Measurements from ENCODE around the gene TTC12.

- TF ChIP-seq, protein P1, sequence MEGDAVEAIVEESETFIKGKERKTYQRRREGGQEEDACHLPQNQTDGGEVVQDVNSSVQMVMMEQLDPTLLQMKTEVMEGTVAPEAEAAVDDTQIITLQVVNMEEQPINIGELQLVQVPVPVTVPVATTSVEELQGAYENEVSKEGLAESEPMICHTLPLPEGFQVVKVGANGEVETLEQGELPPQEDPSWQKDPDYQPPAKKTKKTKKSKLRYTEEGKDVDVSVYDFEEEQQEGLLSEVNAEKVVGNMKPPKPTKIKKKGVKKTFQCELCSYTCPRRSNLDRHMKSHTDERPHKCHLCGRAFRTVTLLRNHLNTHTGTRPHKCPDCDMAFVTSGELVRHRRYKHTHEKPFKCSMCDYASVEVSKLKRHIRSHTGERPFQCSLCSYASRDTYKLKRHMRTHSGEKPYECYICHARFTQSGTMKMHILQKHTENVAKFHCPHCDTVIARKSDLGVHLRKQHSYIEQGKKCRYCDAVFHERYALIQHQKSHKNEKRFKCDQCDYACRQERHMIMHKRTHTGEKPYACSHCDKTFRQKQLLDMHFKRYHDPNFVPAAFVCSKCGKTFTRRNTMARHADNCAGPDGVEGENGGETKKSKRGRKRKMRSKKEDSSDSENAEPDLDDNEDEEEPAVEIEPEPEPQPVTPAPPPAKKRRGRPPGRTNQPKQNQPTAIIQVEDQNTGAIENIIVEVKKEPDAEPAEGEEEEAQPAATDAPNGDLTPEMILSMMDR (conservative IDR thresholded peaks at IDR 0.05; ENCODE audit: low read length) = peak; percentile 84
- no peak for TF ChIP-seq EZH2phosphoT487 (IDR thresholded peaks at IDR 0.05; ENCODE audit: borderline replicate concordance, low read depth, low read length)
These were observed 24.8 kb upstream of the TTC12 start for GRCh38 chr11:113289431-113290187.

All from OCI-LY7 (cell line).